ENCODE measurements around the gene LRRC2.
"Not testable (repeated sequence)": the region's sequence is repeated elsewhere in the genome, so short reads cannot be mapped to it uniquely, and the experiment has no call there.

The LRRC2 gene

GRCh38 chr3:46541835-46542234, 24.3 kb downstream of the LRRC2 start:
- no peak for DNase-seq (ENCODE audit: low spot score in 2 of 2)
- peaks cover 6% of the 10 kb centered on the region for H3K4me1 ChIP-seq

GRCh38 chr3:46540550-46540949, 25.6 kb downstream of the LRRC2 start:
- no peak for DNase-seq (ENCODE audit: low spot score in 2 of 2)
- Histone ChIP-seq H3K27me3 (ENCODE audit: low read depth) (no peaks in the 10 kb centered on the region), H3K4me3 (no peak overlapping the region), H3K36me3 (replicated peaks) (no peaks in the 10 kb centered on the region), H3K9me3 (no peaks in the 10 kb centered on the region), H3K4me1 (peaks cover 6% of the 10 kb centered on the region)
- in situ Hi-C loops (cut with MboI; ENCODE audit: low sequenced_read_pairs) = no loop called here

More at GRCh38 chr3:46541835-46542234, 24.3 kb downstream of the LRRC2 start:
- Histone ChIP-seq H3K9me3 (no peaks in the 10 kb centered on the region), H3K4me3 (no peak overlapping the region), H3K27me3 (ENCODE audit: low read depth) (no peaks in the 10 kb centered on the region), H3K36me3 (replicated peaks) (no peaks in the 10 kb centered on the region)
- in situ Hi-C loops (cut with MboI; ENCODE audit: low sequenced_read_pairs) = no loop called here

- no peak overlapping the region for H3K4me3 ChIP-seq
- no peaks in the 10 kb centered on the region for H3K36me3 ChIP-seq (replicated peaks)
- peaks cover 6% of the 10 kb centered on the region for H3K4me1 ChIP-seq
- H3K27me3 ChIP-seq (ENCODE audit: low read depth) = no peaks in the 10 kb centered on the region
- no peak for DNase-seq (ENCODE audit: low spot score in 2 of 2)
- in situ Hi-C loops (cut with MboI; ENCODE audit: low sequenced_read_pairs) = no loop called here
- no peaks in the 10 kb centered on the region for H3K9me3 ChIP-seq
These were observed 26.6 kb downstream of the LRRC2 start for GRCh38 chr3:46539443-46540005.

- H3K9me3 ChIP-seq = no peaks in the 10 kb centered on the region
- H3K4me1 ChIP-seq = peaks cover 6% of the 10 kb centered on the region
- H3K36me3 ChIP-seq (replicated peaks) = no peaks in the 10 kb centered on the region
- in situ Hi-C loops (cut with MboI; ENCODE audit: low sequenced_read_pairs) = no loop called here
- no peaks in the 10 kb centered on the region for H3K27me3 ChIP-seq (ENCODE audit: low read depth)
- DNase-seq (ENCODE audit: low spot score in 2 of 2) = no peak
- no peak overlapping the region for H3K4me3 ChIP-seq
These were observed 27.2 kb downstream of the LRRC2 start for GRCh38 chr3:46538803-46539442.

- H3K4me3 ChIP-seq; H3K9me3 ChIP-seq; DNase-seq (ENCODE audit: low spot score in 2 of 2); H3K27me3 ChIP-seq (ENCODE audit: low read depth); in situ Hi-C loops (cut with MboI; ENCODE audit: low sequenced_read_pairs); H3K4me1 ChIP-seq; H3K36me3 ChIP-seq (replicated peaks): not testable (repeated sequence)
These were observed 27.7 kb downstream of the LRRC2 start for GRCh38 chr3:46538425-46538802.

GRCh38 chr3:46537779-46538178, 28.3 kb downstream of the LRRC2 start:
- no peak for DNase-seq (ENCODE audit: low spot score in 2 of 2)
- in situ Hi-C loops (cut with MboI; ENCODE audit: low sequenced_read_pairs) = no loop called here
- H3K27me3 ChIP-seq (ENCODE audit: low read depth) = no peaks in the 10 kb centered on the region
- no peaks in the 10 kb centered on the region for H3K36me3 ChIP-seq (replicated peaks)
- no peak overlapping the region for H3K4me3 ChIP-seq
- peaks cover 6% of the 10 kb centered on the region for H3K4me1 ChIP-seq
- no peaks in the 10 kb centered on the region for H3K9me3 ChIP-seq

GRCh38 chr3:46537316-46537715, 28.8 kb downstream of the LRRC2 start:
- H3K4me3 ChIP-seq = no peak overlapping the region
- H3K36me3 ChIP-seq (replicated peaks) = no peaks in the 10 kb centered on the region
- H3K9me3 ChIP-seq = no peaks in the 10 kb centered on the region
- in situ Hi-C loops (cut with MboI; ENCODE audit: low sequenced_read_pairs) = no loop called here
- H3K27me3 ChIP-seq (ENCODE audit: low read depth) = no peaks in the 10 kb centered on the region
- DNase-seq (ENCODE audit: low spot score in 2 of 2) = no peak
- H3K4me1 ChIP-seq = peaks cover 6% of the 10 kb centered on the region

- peaks cover 6% of the 10 kb centered on the region for H3K4me1 ChIP-seq
These were observed 29.3 kb downstream of the LRRC2 start for GRCh38 chr3:46536758-46537157.

GRCh38 chr3:46535746-46536145, 30.4 kb downstream of the LRRC2 start:
- peaks cover 6% of the 10 kb centered on the region for H3K4me1 ChIP-seq
- DNase-seq (ENCODE audit: low spot score in 2 of 2) = no peak
- no peaks in the 10 kb centered on the region for H3K9me3 ChIP-seq
- no peaks in the 10 kb centered on the region for H3K27me3 ChIP-seq (ENCODE audit: low read depth)
- no peak overlapping the region for H3K4me3 ChIP-seq
- in situ Hi-C loops (cut with MboI; ENCODE audit: low sequenced_read_pairs) = no loop called here
- H3K36me3 ChIP-seq (replicated peaks) = no peaks in the 10 kb centered on the region

More at GRCh38 chr3:46536758-46537157, 29.3 kb downstream of the LRRC2 start:
- H3K27me3 ChIP-seq (ENCODE audit: low read depth) = no peaks in the 10 kb centered on the region
- no peak for DNase-seq (ENCODE audit: low spot score in 2 of 2)
- H3K36me3 ChIP-seq (replicated peaks) = no peaks in the 10 kb centered on the region
- in situ Hi-C loops (cut with MboI; ENCODE audit: low sequenced_read_pairs) = no loop called here
- no peak overlapping the region for H3K4me3 ChIP-seq
- no peaks in the 10 kb centered on the region for H3K9me3 ChIP-seq

GRCh38 chr3:46533091-46533490, 33.0 kb downstream of the LRRC2 start:
- in situ Hi-C loops (cut with MboI; ENCODE audit: low sequenced_read_pairs) = no loop called here
- Histone ChIP-seq H3K4me1 (peaks cover 6% of the 10 kb centered on the region), H3K27me3 (ENCODE audit: low read depth) (no peaks in the 10 kb centered on the region), H3K4me3 (no peak overlapping the region), H3K9me3 (no peaks in the 10 kb centered on the region), H3K36me3 (replicated peaks) (no peaks in the 10 kb centered on the region)
- no peak for DNase-seq (ENCODE audit: low spot score in 2 of 2)

- H3K27me3 ChIP-seq (ENCODE audit: low read depth) = no peaks in the 10 kb centered on the region
- no peaks in the 10 kb centered on the region for H3K4me1 ChIP-seq
- no peak overlapping the region for H3K4me3 ChIP-seq
- in situ Hi-C loops (cut with MboI; ENCODE audit: low sequenced_read_pairs) = no loop called here
- no peaks in the 10 kb centered on the region for H3K9me3 ChIP-seq
- H3K36me3 ChIP-seq (replicated peaks) = no peaks in the 10 kb centered on the region
- DNase-seq (ENCODE audit: low spot score in 2 of 2) = no peak
These were observed 38.9 kb downstream of the LRRC2 start for GRCh38 chr3:46527239-46527638.

- in situ Hi-C loops (cut with MboI; ENCODE audit: low sequenced_read_pairs) = no loop called here
- no peaks in the 10 kb centered on the region for H3K36me3 ChIP-seq (replicated peaks)
- H3K4me3 ChIP-seq = no peak overlapping the region
- no peaks in the 10 kb centered on the region for H3K27me3 ChIP-seq (ENCODE audit: low read depth)
- no peak for DNase-seq (ENCODE audit: low spot score in 2 of 2)
- no peaks in the 10 kb centered on the region for H3K9me3 ChIP-seq
- H3K4me1 ChIP-seq = no peaks in the 10 kb centered on the region
These were observed 41.3 kb downstream of the LRRC2 start for GRCh38 chr3:46524832-46525231.

- H3K36me3 ChIP-seq (replicated peaks) = no peaks in the 10 kb centered on the region
- H3K27me3 ChIP-seq (ENCODE audit: low read depth) = no peaks in the 10 kb centered on the region
- H3K9me3 ChIP-seq = no peaks in the 10 kb centered on the region
- no peak for DNase-seq (ENCODE audit: low spot score in 2 of 2)
- no peak overlapping the region for H3K4me3 ChIP-seq
- no peaks in the 10 kb centered on the region for H3K4me1 ChIP-seq
- in situ Hi-C loops (cut with MboI; ENCODE audit: low sequenced_read_pairs) = no loop called here
These were observed 42.1 kb downstream of the LRRC2 start for GRCh38 chr3:46524008-46524407.

- no peak for DNase-seq (ENCODE audit: low spot score in 2 of 2)
- Histone ChIP-seq H3K27me3 (ENCODE audit: low read depth) (no peaks in the 10 kb centered on the region), H3K36me3 (replicated peaks) (no peaks in the 10 kb centered on the region), H3K4me3 (no peak overlapping the region), H3K9me3 (no peaks in the 10 kb centered on the region), H3K4me1 (no peaks in the 10 kb centered on the region)
- in situ Hi-C loops (cut with MboI; ENCODE audit: low sequenced_read_pairs) = no loop called here
These were observed 42.5 kb downstream of the LRRC2 start for GRCh38 chr3:46523556-46523955.

- H3K27me3 ChIP-seq (ENCODE audit: low read depth); H3K36me3 ChIP-seq (replicated peaks); H3K4me1 ChIP-seq; H3K9me3 ChIP-seq; DNase-seq (ENCODE audit: low spot score in 2 of 2); H3K4me3 ChIP-seq; in situ Hi-C loops (cut with MboI; ENCODE audit: low sequenced_read_pairs): not testable (repeated sequence)
These were observed 43.9 kb downstream of the LRRC2 start for GRCh38 chr3:46522201-46522600.
